GM12891 (cell line): ENCODE results near the gene PEF1.

Experiments used
- DNase-seq: peaks from one replicate; pipeline ENCODE4 v3.0.0; 2011; ENCODE audit warnings: low spot score; ENCODE audit not compliant: insufficient read length
- FAIRE-seq: peaks from 2 replicates; lab custom pipeline; 2011; peaks lifted over from hg19 to GRCh38; lab: Jason Lieb, UNC
- PAX5 ChIP-seq: IDR thresholded peaks from 2 replicates; pipeline ENCODE4 v1.6.1; 2011; ENCODE audit warnings: low read length, moderate library complexity, mild to moderate bottlenecking; ENCODE audit not compliant: insufficient read depth, severe bottlenecking
- POLR2A ChIP-seq: IDR thresholded peaks from 2 replicates; pipeline ENCODE4 v1.6.1; 2011; ENCODE audit warnings: low read depth, low read length, control low read depth
- POLR2AphosphoS5 ChIP-seq: IDR thresholded peaks from 2 replicates; pipeline ENCODE4 v1.6.1; 2011; ENCODE audit warnings: low read depth, low read length, control low read depth
- POU2F2 ChIP-seq: IDR thresholded peaks from 2 replicates; pipeline ENCODE4 v1.6.1; 2011; ENCODE audit warnings: low read depth, mild to moderate bottlenecking, control low read depth, low read length, moderate library complexity
- SPI1 ChIP-seq: IDR thresholded peaks from 2 replicates; pipeline ENCODE4 v1.6.1; 2011; ENCODE audit warnings: low read depth, low read length, control low read depth
- TAF1 ChIP-seq: IDR thresholded peaks from 2 replicates; pipeline ENCODE4 v1.6.1; 2011; ENCODE audit warnings: low read depth, low read length, control low read depth

Gene PEF1

DNA sequence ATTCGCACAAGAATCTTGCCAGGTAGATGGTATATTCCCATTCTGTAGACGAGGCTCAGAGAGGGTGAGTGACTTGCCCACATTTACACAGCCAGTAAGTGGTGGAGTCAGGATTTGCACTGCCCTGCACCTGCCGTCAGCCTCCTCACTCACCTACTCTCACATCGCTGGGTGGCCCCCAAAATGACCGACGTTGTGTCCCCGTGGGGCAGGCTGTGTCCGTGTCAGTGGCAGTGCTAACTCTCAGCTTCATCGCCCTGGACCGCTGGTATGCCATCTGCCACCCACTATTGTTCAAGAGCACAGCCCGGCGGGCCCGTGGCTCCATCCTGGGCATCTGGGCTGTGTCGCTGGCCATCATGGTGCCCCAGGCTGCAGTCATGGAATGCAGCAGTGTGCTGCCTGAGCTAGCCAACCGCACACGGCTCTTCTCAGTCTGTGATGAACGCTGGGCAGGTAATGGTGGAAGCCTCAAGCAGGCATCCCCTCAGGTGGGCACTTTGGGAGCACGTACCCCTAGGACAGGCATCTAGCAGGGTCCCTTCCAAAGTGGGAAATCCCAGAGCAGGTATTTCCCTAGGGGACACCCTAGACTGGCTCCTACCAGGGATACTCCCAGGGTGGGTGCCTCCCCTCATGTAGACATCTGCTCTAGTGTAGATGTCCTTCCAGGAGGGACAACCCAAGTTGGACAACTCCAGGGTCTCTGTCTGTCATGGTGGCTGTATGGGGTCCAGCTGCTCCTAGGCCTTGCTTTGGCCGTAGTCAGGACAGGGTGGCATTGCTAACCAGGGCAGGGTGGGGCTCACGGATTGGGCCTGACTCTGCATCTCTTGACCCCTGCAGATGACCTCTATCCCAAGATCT lies 23.8 kb downstream of the PEF1 start:
- DNase-seq, result no peak
- TF ChIP-seq PAX5 (no peak), SPI1 (no peak), POU2F2 (no peak), TAF1 (no peak), POLR2AphosphoS5 (no peak), POLR2A (no peak)
- FAIRE-seq, result peak; percentile 13

- DNase-seq, result no peak
- TF ChIP-seq TAF1, result no peak
- TF ChIP-seq POU2F2, result no peak
- no peak for TF ChIP-seq POLR2A
- no peak for TF ChIP-seq PAX5
- no peak for TF ChIP-seq POLR2AphosphoS5
- TF ChIP-seq SPI1, result no peak
- FAIRE-seq, result peak; percentile 88
These were observed 25.5 kb downstream of the PEF1 start for GRCh38 chr1:31618916-31619846.

- TF ChIP-seq POU2F2, result no peak
- no peak for TF ChIP-seq POLR2A
- TF ChIP-seq PAX5, result no peak
- no peak for TF ChIP-seq TAF1
- TF ChIP-seq SPI1, result no peak
- no peak for TF ChIP-seq POLR2AphosphoS5
- DNase-seq (peak; percentile 77), FAIRE-seq (no peak)
These were observed 26.5 kb downstream of the PEF1 start for GRCh38 chr1:31617916-31618746.

DNA sequence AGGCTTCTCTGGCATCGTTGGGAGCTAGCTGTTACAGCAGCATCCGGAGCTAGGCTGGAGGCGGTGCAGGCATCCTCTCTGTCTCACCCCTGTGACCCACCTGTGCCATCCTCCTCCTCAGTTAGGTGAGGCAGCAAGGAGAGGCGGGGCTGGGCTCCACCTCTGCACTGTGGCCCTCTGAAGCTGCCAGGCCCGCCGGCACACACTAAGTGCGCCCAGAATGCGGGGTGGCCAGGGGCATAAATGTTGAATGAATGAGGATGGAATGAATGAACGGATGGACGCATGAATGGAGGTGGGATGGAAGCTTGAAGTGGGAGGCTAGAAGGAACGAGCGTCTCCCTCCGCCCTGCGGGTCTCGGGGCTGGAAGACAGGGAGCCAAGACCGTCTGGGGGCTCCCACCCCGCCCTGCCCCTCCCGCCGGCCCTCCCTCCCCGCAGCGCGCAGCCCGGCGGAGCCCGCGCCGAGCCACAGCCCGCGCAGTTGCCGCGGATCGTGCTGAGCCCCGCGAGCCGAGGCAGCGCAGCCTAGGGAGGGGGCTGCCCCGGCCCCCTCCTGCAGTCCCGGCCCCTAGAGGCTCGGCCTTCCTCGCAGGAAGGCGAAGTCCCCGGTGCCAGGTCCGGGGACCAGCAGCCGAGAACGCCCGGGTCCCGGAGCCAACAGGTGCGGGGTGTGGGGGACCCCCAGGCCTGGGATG lies 27.3 kb downstream of the PEF1 start, which contains the start of gene HCRTR1:
Gene HCRTR1 (plus strand): TSS at position 472 of the 698 bp plus-strand sequence. CDS start 1,504 bp downstream, outside the sequence.
- DNase-seq (no peak), FAIRE-seq (no peak)
- TF ChIP-seq POLR2A (no peak), TAF1 (no peak), PAX5 (no peak), POU2F2 (no peak), SPI1 (no peak), POLR2AphosphoS5 (no peak)

DNA sequence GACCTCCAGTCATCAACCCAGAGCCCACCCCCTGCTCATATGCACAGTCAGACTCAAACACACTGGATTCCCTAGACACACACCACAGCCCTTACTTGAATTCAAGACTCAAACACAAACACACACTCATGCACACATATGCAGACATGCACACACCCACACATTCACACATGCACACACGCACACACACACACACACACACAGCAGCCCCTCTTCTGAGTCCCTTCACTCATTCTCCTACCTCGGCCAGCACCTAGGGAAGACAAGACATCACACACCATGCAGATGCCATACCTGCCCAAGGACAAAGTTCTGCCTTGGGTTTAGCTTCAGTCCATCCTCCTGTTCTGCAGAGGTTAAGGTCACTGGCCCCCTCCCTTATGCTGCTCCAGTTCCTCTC lies 28.7 kb downstream of the PEF1 start:
- DNase-seq (no peak), FAIRE-seq (peak; percentile 38)
- TF ChIP-seq POU2F2, result no peak
- TF ChIP-seq POLR2AphosphoS5, result no peak
- TF ChIP-seq PAX5, result no peak
- no peak for TF ChIP-seq TAF1
- TF ChIP-seq SPI1, result no peak
- no peak for TF ChIP-seq POLR2A

- no peak for DNase-seq
- FAIRE-seq, result no peak
- no peak for TF ChIP-seq POLR2A
- TF ChIP-seq PAX5, result no peak
- TF ChIP-seq POU2F2, result no peak
- no peak for TF ChIP-seq TAF1
- no peak for TF ChIP-seq SPI1
- no peak for TF ChIP-seq POLR2AphosphoS5
These were observed 29.3 kb downstream of the PEF1 start for GRCh38 chr1:31615414-31615813.

DNA sequence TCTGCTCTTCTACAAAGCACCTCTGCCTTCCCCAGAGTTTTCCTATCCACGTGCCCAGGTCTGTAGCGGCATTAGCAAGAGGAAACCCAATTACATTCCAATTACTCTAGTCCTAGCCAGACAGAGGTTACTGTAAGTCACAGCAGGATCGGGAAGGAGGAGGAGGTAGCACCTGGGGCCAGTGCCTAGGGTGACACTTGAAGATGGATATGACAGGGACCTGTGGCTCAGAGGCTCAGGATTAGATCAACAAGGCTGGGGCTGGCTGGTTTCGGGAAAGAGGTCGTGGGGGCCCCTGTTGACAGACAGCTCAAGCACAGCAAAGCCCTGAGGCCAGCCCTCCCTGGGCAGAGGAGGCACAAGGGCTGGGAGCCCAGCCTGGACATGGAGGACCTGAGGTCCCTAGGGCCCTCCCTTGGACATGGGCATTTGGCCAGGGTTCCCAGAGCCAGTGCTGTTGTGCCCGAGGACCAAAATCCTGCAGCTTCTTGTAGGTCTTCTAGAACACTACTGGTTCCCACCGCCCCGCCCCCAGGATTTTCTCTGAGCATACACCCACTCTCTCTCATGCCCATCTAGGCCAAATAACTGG lies 30.2 kb downstream of the PEF1 start:
- DNase-seq (no peak), FAIRE-seq (no peak)
- no peak for TF ChIP-seq POLR2A
- TF ChIP-seq TAF1, result no peak
- TF ChIP-seq POLR2AphosphoS5, result no peak
- TF ChIP-seq POU2F2, result no peak
- TF ChIP-seq PAX5, result no peak
- no peak for TF ChIP-seq SPI1

- TF ChIP-seq SPI1 (no peak), POLR2AphosphoS5 (no peak), PAX5 (no peak), TAF1 (no peak)
- DNase-seq, result no peak
- no peak for FAIRE-seq
These were observed 35.1 kb downstream of the PEF1 start for GRCh38 chr1:31609514-31610118.
